Transverse colon (tissue), 4 donors: ENCODE measurements around the gene SLC25A17.

Experiments used
- EP300 ChIP-seq: sonication (generic); formaldehyde crosslinking; IDR thresholded peaks from one replicate; pipeline ENCODE4 v1.6.1; 2017; ENCODE audit warnings: antibody characterized with exemption, low read depth
- POLR2A ChIP-seq: fragments of 450-650 bp; IDR thresholded peaks from one replicate; pipeline ENCODE4 v1.6.1; 2016; ENCODE audit warnings: antibody characterized with exemption, mild to moderate bottlenecking, moderate library complexity
- POLR2AphosphoS5 ChIP-seq, 3 donors: sonication (generic); formaldehyde crosslinking; IDR thresholded peaks; one replicate each; pipeline ENCODE4 v1.6.1; 2016; ENCODE audit warnings: antibody characterized with exemption in 3 of 3
- TF ChIP-seq, protein P1 (sequence below), 5 experiments: fragments of 200-600 bp in 3 of 5; fragments of 450-650 bp in 2 of 5; sonication (generic) in 3 of 5; IDR thresholded peaks; 1 replicate in 2 of 5; 2 replicates in 3 of 5; pipeline ENCODE4 v1.5.1; 2016 to 2017; ENCODE audit warnings: antibody characterized with exemption in 5 of 5, inconsistent platforms in 3 of 5, mild to moderate bottlenecking in 2 of 5, moderate library complexity in 1 of 5

DNA sequence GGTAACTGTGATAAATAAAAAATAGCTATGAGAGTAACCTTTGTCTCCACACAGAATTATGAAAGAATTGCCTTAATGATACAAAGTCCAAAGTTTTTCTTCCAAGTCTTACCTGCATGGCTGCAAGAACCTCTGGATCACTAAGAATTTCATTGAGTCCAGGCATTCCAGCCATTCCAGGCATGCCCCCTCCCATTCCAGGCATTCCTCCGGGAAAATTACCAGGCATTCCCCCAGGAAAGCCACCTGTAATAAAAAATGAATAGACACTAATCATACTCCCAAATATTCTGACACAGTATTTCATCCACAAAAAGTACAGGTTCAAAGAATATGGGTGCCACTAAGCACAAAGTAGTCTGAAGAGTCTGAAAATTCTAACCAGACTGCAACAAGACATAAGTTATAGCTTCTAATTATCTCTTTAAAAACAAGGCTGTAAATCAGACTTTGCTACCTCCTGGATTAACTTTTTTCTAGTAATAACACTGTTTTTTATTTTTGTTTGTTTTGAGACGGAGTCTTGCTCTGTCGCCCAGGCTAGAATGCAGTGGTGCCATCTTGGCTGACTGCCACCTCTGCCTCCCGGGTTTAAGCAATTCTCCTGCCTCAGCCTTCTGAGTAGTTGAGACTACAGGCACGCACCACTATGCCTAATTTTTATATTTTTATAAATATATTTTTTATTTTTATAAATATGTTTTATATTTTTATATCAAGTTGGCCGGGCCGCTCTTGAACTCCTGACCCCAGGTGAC, 8.0 kb upstream of the SLC25A17 start:
- TF ChIP-seq, protein P1, sequence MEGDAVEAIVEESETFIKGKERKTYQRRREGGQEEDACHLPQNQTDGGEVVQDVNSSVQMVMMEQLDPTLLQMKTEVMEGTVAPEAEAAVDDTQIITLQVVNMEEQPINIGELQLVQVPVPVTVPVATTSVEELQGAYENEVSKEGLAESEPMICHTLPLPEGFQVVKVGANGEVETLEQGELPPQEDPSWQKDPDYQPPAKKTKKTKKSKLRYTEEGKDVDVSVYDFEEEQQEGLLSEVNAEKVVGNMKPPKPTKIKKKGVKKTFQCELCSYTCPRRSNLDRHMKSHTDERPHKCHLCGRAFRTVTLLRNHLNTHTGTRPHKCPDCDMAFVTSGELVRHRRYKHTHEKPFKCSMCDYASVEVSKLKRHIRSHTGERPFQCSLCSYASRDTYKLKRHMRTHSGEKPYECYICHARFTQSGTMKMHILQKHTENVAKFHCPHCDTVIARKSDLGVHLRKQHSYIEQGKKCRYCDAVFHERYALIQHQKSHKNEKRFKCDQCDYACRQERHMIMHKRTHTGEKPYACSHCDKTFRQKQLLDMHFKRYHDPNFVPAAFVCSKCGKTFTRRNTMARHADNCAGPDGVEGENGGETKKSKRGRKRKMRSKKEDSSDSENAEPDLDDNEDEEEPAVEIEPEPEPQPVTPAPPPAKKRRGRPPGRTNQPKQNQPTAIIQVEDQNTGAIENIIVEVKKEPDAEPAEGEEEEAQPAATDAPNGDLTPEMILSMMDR (IDR thresholded peaks at IDR 0.05), result no peak
- no peak for TF ChIP-seq POLR2A
- no peak for TF ChIP-seq EP300
- no peak for TF ChIP-seq POLR2AphosphoS5 (IDR thresholded peaks at IDR 0.05)
